Activated CD8-positive, alpha-beta T cell treated with anti-CD3 and anti-CD28 coated beads, Interleukin-2, amount 10 ng/mL, durations not matched to agents 7 days and 5 days (primary cell): ENCODE results near the gene TRAPPC2L. TPM values are rescaled to one million over a fixed set of nuclear protein-coding genes. Genes with fewer than 3 reads are reported as not detected.

ENCODE experiments used
- ATAC-seq: fragments of 150-1000 bp; cut with Tn5 transposase; one replicate; pipeline ENCODE4 v1.10.0; 2021; ENCODE audit warnings: moderate library complexity
- CTCF ChIA-PET: fragments of 350-600 bp; sonication (Branson Sonifier 250); formaldehyde crosslinking; loops from one replicate; lab custom pipeline; 2021; ENCODE audit warnings: antibody characterized with exemption; lab: Charles Lee
- POLR2A ChIA-PET: fragments of 350-600 bp; sonication (Branson Sonifier 250); formaldehyde crosslinking; loops from one replicate; lab custom pipeline; 2021; ENCODE audit warnings: antibody characterized with exemption; lab: Charles Lee
- DNase-seq: peaks from one replicate; pipeline ENCODE4 v3.0.0-alpha.2; 2020
- H3K27ac Mint-ChIP-seq: one replicate; pipeline ENCODE4 v1.8.0; 2021; ENCODE audit warnings: mild to moderate bottlenecking, mixed read lengths
- H3K27me3 Mint-ChIP-seq: one replicate; pipeline ENCODE4 v1.8.0; 2021; ENCODE audit warnings: low read depth, mixed read lengths
- H3K36me3 Mint-ChIP-seq: one replicate; pipeline ENCODE4 v1.8.0; 2021; ENCODE audit warnings: low read depth, mixed read lengths
- H3K4me1 Mint-ChIP-seq: one replicate; pipeline ENCODE4 v1.8.0; 2021; ENCODE audit warnings: low read depth, mixed read lengths
- H3K4me3 Mint-ChIP-seq: one replicate; pipeline ENCODE4 v1.8.0; 2021; ENCODE audit warnings: mild to moderate bottlenecking, mixed read lengths
- H3K9me3 Mint-ChIP-seq: one replicate; pipeline ENCODE4 v1.8.0; 2022; ENCODE audit warnings: mixed read lengths; ENCODE audit not compliant: insufficient read depth
- total RNA-seq, 2 experiments: library from RNA; stranded (reverse); gene quantifications; one replicate each; pipeline ENCODE4 v1.2.3, GENCODE V29; 2021

TRAPPC2L gene
- total RNA-seq, 2 experiments from 2014 or later: 61.2 to 65.3 TPM

DNA sequence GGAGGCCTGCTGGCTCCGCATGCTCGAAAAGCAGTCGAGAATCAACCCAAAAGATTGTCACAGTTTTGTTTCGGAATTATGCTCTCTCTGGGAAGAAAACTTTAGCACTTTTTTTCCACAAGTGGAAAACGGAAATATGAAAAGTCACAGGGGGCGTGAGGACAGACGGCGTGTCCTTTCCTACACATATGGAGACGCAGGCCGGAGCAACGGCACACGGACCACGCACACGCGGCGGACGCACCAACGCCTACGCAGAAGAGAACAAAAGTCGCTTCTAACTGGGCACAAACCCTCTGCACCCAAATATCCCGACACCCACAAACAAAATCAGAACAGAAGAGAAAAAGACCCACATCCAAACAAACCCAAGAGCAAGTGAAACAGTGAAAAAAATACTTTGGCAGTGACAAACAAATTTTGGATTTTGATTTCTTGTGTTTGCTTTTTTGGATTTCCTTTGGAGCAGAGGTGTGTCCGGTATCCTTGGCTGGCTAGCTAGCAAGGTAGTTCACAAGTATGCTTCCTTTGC is 18.8 kb downstream of the TRAPPC2L start:
- no peak for ATAC-seq
- Mint-ChIP-seq H3K4me1 (no peaks in the 10 kb centered on the region), H3K9me3 (no peaks in the 10 kb centered on the region), H3K4me3 (no peak overlapping the region), H3K27me3 (peaks cover 5% of the 10 kb centered on the region), H3K27ac (no peak overlapping the region), H3K36me3 (no peaks in the 10 kb centered on the region)
- CTCF ChIA-PET: no interaction called here
- DNase-seq: no peak
- POLR2A ChIA-PET: no interaction called here

DNA sequence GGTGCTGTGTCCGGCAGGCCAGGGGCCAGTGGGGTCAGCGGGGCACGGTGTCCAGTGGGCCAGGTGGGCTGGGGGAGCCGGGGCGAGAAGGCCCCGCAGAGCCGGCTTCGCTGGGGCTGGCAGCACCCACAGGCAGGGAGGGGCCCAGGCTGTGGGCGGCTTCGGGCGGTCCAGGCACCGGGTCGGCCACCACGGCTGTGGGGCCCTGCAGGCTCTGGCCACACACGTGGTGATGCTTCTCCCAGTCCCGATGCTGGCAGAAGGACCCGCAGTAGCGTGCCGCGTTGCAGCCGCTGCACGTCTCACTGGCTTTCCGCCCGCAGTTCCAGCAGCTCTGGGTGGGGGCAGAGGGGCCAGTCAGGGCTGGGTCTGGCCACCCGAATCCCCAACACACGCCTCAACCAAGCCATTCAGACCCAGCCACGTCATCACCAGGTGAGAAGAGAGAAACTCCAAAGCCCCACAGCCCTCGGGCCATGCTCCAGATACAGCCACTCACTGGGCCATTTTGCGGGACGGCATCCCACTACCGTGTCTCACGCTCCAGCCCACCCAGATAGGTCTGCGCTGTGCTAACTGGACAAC is 20.1 kb downstream of the TRAPPC2L start:
- H3K4me3 Mint-ChIP-seq: no peak overlapping the region
- no peaks in the 10 kb centered on the region for H3K9me3 Mint-ChIP-seq
- ATAC-seq: no peak
- DNase-seq: no peak
- H3K36me3 Mint-ChIP-seq: no peaks in the 10 kb centered on the region
- H3K27ac Mint-ChIP-seq: no peak overlapping the region
- CTCF ChIA-PET: no interaction called here
- POLR2A ChIA-PET: no interaction called here
- no peaks in the 10 kb centered on the region for H3K4me1 Mint-ChIP-seq
- no peaks in the 10 kb centered on the region for H3K27me3 Mint-ChIP-seq

DNA sequence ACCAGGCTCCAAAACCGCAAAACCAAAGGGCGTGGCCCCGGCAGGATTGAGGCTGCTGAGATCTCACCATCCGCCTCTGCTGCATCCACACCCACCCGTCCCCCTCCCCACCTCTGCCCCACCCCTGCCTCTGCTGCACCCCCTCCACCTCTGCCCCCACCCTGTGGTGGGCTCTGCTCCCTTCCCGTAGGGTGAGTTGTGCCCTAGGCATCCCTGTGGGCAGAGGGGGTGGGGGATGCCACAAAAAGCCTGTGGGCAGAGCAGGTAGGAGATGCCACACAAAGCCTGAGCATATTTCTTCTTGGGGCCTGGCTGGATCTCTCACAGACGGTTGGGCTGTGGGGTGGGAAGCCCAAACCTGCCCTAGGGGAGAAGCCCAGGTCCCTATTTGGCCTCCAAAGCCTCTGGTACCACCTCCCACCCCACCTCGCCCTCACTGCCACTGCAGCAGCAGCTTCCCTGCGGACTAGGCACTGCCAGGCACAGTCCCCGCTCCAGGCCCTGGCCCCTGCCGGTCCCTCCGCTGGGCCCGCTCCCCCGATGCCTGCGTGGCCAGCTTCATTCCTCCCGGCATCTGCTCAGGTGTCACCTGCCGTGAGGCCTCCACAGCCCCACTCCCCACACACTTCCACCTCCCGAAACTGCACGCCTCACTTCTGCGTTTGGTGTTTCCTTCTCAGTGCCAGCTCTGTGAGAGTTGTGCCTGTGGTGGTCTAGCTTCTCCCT is 20.8 kb downstream of the TRAPPC2L start:
- Mint-ChIP-seq H3K4me3 (no peak overlapping the region), H3K4me1 (peaks cover 5% of the 10 kb centered on the region), H3K27me3 (no peaks in the 10 kb centered on the region), H3K9me3 (no peaks in the 10 kb centered on the region), H3K27ac (no peak overlapping the region), H3K36me3 (no peaks in the 10 kb centered on the region)
- ATAC-seq (no peak), DNase-seq (no peak)
- ChIA-PET POLR2A (no interaction called here), CTCF (no interaction called here)

DNA sequence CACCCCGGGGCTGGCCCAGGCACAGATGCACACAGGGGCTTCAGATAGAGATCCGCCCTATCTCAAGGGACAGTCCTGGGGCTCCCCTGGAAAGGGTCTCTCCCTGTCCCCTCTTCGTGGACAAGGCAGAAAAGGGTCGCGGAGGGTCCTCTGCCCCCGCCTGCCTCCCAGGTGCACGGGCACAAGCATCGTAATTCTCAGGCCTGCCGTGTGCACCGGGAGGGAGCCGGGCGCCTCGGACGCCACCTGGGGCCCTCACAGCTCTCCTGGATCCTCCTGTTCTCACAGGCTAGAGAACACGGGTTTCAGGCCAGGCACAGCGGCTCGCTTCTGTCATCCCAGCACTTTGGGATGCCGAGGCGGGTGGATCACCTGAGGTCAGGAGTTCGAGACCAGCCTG is 21.4 kb downstream of the TRAPPC2L start:
- no peak overlapping the region for H3K4me3 Mint-ChIP-seq
- POLR2A ChIA-PET: no interaction called here

DNA sequence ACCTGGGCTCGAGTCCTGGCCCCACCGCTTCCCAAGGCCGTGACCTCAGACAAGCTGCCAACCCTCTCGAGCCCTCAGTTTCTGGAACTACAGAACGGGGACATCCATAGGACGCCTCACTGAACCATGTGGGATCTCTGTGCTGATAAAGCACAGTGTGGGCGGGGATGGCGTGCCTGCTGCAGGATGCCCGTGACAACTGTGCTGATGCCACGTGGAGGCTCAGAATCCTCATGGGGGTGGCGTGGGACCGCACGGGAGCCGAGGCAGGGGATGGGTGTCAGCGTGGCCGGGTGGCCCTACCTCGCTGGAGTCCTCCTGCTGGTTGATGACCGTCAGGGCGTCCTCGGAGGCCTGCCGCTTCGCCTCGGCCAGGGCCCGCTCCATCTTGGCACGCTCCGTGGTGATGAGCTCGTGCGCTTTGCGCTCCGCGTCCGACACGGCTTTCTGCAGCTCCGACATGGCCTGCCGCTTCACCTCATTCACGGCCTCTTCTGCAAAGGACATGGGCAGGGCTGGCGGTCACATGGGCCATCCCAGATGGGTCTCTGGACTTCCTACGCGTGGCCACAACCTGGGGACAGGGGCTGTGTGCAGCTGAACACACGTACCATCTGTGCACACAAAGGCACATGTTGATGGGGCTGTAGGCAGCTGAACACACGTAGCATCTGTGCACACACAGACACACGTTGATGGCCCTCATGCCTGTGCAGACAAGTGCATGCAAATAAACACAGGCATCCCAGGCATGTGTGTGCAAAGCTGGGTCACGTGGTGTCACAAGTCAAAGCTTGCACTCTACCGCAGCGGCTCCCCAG is 22.2 kb downstream of the TRAPPC2L start:
- no peak overlapping the region for H3K27ac Mint-ChIP-seq
- ATAC-seq (no peak), DNase-seq (no peak)
- H3K9me3 Mint-ChIP-seq: no peaks in the 10 kb centered on the region
- POLR2A ChIA-PET: interaction anchor here (0.6 kb wide), 1 partner anchor 289 kb away, joined by 3 read pairs; no protein-coding TSS in a partner anchor
- H3K36me3 Mint-ChIP-seq: no peaks in the 10 kb centered on the region
- no peaks in the 10 kb centered on the region for H3K27me3 Mint-ChIP-seq
- peaks cover 5% of the 10 kb centered on the region for H3K4me1 Mint-ChIP-seq
- CTCF ChIA-PET: no interaction called here
- no peak overlapping the region for H3K4me3 Mint-ChIP-seq

More for the DNA sequence above, 21.4 kb downstream of the TRAPPC2L start:
- no peaks in the 10 kb centered on the region for H3K36me3 Mint-ChIP-seq
- H3K27me3 Mint-ChIP-seq: no peaks in the 10 kb centered on the region
- CTCF ChIA-PET: no interaction called here
- no peak overlapping the region for H3K27ac Mint-ChIP-seq
- H3K9me3 Mint-ChIP-seq: no peaks in the 10 kb centered on the region
- no peak for ATAC-seq
- no peak for DNase-seq
- peaks cover 5% of the 10 kb centered on the region for H3K4me1 Mint-ChIP-seq

DNA sequence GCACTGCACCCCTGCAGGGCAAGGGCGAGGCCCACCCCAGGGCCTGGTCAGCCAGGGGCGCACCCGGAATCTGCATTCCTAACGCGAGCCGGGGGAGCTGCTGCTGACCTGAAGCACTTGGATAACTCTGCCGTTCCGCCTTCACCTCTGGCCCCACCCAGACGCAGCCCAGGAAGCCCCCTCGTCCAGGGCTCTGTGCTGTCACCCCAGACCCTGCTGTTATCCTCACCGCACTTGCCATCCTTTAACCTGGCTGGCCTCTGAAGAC is 22.8 kb downstream of the TRAPPC2L start:
- Mint-ChIP-seq H3K36me3 (no peaks in the 10 kb centered on the region), H3K9me3 (no peaks in the 10 kb centered on the region), H3K4me3 (no peak overlapping the region), H3K4me1 (peaks cover 5% of the 10 kb centered on the region), H3K27me3 (no peaks in the 10 kb centered on the region), H3K27ac (no peak overlapping the region)
- CTCF ChIA-PET: no interaction called here
- ATAC-seq (no peak), DNase-seq (no peak)
- POLR2A ChIA-PET: no interaction called here

DNA sequence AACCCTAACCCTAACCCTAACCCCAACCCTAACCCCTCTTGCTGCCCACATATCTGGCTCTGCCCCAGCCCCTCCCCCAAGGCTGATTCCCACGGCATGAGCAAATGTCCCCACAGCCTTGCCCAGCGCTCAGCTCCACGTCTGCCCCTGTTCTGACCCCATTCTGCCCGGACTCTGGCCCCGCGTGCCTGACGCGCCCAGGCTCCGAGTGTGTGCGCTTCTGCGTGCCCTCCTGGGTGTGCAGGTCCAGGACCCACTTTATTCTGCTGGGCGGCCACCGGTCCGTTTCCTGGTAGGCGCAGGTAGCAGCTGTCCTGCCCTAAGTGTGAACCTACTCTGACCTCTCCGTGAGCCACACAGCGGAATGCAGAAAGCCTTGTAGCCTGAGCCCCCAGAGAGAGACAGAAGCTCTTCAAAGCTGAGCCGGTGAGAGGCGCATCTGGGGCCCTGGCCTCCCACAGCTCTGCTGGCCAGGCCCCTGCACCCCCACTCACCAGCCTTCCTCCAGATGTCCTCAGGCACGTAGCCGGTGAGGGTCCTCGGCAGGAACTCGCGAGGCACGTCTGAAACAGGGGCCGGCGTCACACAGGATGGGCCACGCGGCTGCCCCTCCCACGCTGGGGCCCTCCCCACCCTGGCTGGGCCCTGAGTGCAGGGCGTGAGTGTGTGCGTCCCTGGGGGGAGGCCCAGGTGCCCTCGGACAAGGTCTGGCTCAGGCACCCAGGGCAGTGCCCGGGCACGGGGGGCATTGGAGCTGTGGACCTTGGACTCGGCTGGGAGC is 23.5 kb downstream of the TRAPPC2L start:
- Mint-ChIP-seq H3K9me3 (no peaks in the 10 kb centered on the region), H3K36me3 (no peaks in the 10 kb centered on the region), H3K4me3 (no peak overlapping the region), H3K27ac (no peak overlapping the region), H3K4me1 (peaks cover 5% of the 10 kb centered on the region), H3K27me3 (no peaks in the 10 kb centered on the region)
- DNase-seq (no peak), ATAC-seq (no peak)
- POLR2A ChIA-PET: no interaction called here
- CTCF ChIA-PET: no interaction called here

DNA sequence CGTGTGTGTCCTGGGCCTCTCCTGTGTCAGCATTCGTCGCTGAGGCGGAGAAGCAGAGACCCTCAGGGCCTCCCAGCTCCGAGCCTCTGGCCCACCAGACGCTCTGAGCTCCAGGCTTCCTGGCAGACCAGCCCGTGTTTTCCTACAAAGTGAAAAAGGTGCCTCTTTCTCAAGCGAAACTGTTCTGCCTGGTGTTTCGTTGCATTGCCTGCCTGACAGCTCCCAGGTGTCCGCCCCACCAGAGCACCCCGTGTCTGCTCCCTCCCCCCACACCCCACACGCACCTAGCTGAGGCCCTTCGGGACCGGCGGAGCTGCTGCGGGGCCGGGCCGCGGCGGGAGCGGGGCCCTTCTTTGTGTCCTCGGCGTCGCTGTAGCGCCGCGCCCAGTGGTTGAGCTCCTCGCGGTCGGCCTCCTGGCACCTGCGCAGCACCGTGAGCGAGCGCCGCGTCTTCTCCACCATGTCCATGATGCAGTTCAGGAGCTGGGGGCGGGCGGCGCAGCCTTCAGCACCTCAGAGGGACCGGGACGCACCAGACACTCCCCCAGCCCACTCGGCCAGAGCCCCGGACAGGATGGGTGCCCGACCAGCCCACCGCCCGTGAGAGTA is 24.2 kb downstream of the TRAPPC2L start:
- no peak overlapping the region for H3K4me3 Mint-ChIP-seq
- peaks cover 5% of the 10 kb centered on the region for H3K4me1 Mint-ChIP-seq
- no peaks in the 10 kb centered on the region for H3K9me3 Mint-ChIP-seq
- DNase-seq (no peak), ATAC-seq (no peak)
- H3K27ac Mint-ChIP-seq: no peak overlapping the region
- no peaks in the 10 kb centered on the region for H3K27me3 Mint-ChIP-seq
- no peaks in the 10 kb centered on the region for H3K36me3 Mint-ChIP-seq
- POLR2A ChIA-PET: no interaction called here
- CTCF ChIA-PET: no interaction called here

DNA sequence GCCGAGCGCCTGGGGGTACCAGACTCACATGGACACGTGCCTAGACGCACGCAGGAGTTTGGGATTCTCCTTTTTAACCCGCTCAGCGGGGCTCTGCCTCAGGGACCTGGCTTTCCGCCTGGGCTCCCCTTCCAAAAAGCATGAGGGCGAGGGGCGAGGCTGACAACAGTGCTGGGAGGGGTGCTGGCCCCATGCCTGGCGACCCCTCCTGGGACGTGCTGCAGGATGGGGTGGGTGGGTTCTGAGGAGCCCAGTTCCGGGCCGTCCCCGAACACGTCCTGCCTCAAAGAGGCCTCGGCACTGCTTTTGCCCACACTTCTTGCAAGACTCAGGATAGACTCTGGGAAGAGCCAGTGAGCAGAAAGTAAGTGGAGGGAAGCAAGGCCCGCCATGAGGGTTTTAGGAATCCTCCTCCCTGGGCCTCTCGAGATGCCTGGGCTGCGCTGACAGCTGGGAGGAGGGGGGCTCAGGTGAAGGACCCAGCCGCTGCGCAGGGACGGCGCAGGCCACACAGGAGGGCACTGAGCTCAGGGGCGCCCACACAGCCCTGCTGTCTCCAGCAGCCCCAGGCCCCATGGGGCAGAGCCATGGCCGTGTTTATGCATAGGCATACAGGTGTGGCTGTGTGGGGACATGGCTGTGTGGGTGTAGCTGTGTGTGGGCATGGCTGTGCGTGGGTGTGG is 24.9 kb downstream of the TRAPPC2L start:
- no peaks in the 10 kb centered on the region for H3K36me3 Mint-ChIP-seq
- no peak overlapping the region for H3K4me3 Mint-ChIP-seq
- peaks cover 5% of the 10 kb centered on the region for H3K4me1 Mint-ChIP-seq
- no peaks in the 10 kb centered on the region for H3K9me3 Mint-ChIP-seq
- H3K27me3 Mint-ChIP-seq: no peaks in the 10 kb centered on the region
- no peak for ATAC-seq
- POLR2A ChIA-PET: no interaction called here
- peak overlapping the region; percentile 39 for H3K27ac Mint-ChIP-seq
- CTCF ChIA-PET: no interaction called here
- DNase-seq: no peak

DNA sequence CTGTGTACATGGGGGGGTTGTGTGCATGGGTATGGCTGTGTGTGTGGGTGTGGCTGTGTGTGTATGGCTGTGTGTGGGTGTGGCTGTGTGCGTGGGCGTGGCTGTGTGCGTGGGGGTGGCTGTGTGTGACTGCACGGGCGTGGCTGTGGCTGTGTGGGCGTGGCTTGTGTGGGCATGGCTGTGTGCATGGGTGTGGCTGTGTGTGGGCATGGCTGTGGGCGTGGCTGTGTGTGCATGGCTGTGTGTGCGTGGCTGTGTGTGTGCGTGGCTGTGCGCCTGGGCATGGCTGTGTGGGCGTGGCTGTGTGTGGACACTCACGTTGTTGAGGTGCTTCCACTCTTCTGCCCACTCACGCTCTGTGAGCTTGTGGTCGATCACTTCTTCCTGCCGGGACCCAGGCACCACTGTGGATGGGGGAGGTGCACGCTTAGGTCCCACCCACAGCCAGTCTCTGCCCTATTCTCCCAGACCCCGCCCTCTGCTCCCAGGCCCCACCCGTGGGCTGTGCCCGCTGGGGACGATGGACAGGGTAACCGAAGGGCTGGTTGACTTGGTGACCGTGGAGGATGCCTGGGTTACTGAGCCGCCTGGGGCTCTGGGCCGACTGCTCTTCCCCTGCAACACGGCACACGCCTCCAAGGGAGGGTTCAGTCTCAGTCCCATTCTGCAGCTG is 25.6 kb downstream of the TRAPPC2L start:
- Mint-ChIP-seq H3K27ac (peak overlapping the region; percentile 39), H3K4me1 (peaks cover 5% of the 10 kb centered on the region), H3K4me3 (no peak overlapping the region), H3K36me3 (no peaks in the 10 kb centered on the region), H3K27me3 (no peaks in the 10 kb centered on the region), H3K9me3 (no peaks in the 10 kb centered on the region)
- ATAC-seq (peak; percentile 42), DNase-seq (no peak)
- CTCF ChIA-PET: no interaction called here
- POLR2A ChIA-PET: no interaction called here
